BE2C (cell line): ENCODE data around the gene ADSL.

Source experiments
- DNase-seq: peaks from one replicate; pipeline ENCODE4 v3.0.0-alpha.2; 2020
- H3K27me3 ChIP-seq: fragments of 250-450 bp; sonication (Bioruptor Pico); 2 replicates; pipeline ENCODE4 v1.5.1; 2020; ENCODE audit warnings: mild to moderate bottlenecking
- H3K36me3 ChIP-seq: fragments of 250-450 bp; sonication (Bioruptor Pico); 2 replicates; pipeline ENCODE4 v1.5.1; 2020; ENCODE audit warnings: mild to moderate bottlenecking
- H3K4me1 ChIP-seq: fragments of 250-450 bp; sonication (Bioruptor Pico); 2 replicates; pipeline ENCODE4 v1.5.1; 2020
- H3K4me3 ChIP-seq: 2 replicates; pipeline ENCODE4 v1.5.1; 2011; ENCODE audit warnings: low read depth, low read length
- H3K9me3 ChIP-seq: fragments of 250-450 bp; sonication (Bioruptor Pico); 2 replicates; pipeline ENCODE4 v1.5.1; 2020
- CTCF ChIP-seq: IDR thresholded peaks from 2 replicates; pipeline ENCODE4 v1.5.1; 2012; ENCODE audit warnings: mild to moderate bottlenecking, low read depth, low read length

Gene ADSL

GRCh38 chr22:40313007-40313406 is 33.3 kb upstream of the ADSL start:
- TF ChIP-seq CTCF: no peak
- no peaks in the 10 kb centered on the region for H3K27me3 ChIP-seq
- H3K4me3 ChIP-seq: no peak overlapping the region
- H3K9me3 ChIP-seq: no peaks in the 10 kb centered on the region
- peaks cover 5% of the 10 kb centered on the region; the same call in 1 of the 2 replicates for H3K4me1 ChIP-seq
- no peak for DNase-seq
- peaks cover 90% of the 10 kb centered on the region for H3K36me3 ChIP-seq

- peaks cover 83% of the 10 kb centered on the region for H3K36me3 ChIP-seq
- no peak for TF ChIP-seq CTCF
- no peaks in the 10 kb centered on the region for H3K27me3 ChIP-seq
- peaks cover 2% of the 10 kb centered on the region; the same call in 1 of the 2 replicates for H3K4me1 ChIP-seq
- DNase-seq: no peak
- no peaks in the 10 kb centered on the region for H3K9me3 ChIP-seq
- no peak overlapping the region for H3K4me3 ChIP-seq
These were observed 32.3 kb upstream of the ADSL start for GRCh38 chr22:40314041-40314440.

- no peaks in the 10 kb centered on the region for H3K4me1 ChIP-seq
- no peaks in the 10 kb centered on the region for H3K9me3 ChIP-seq
- H3K27me3 ChIP-seq: no peaks in the 10 kb centered on the region
- TF ChIP-seq CTCF: no peak
- peaks cover 54% of the 10 kb centered on the region for H3K36me3 ChIP-seq
- DNase-seq: no peak
- H3K4me3 ChIP-seq: no peak overlapping the region
These were observed 25.6 kb upstream of the ADSL start for GRCh38 chr22:40320687-40321086.

GRCh38 chr22:40322021-40322420 is 24.3 kb upstream of the ADSL start:
- H3K36me3 ChIP-seq: peaks cover 44% of the 10 kb centered on the region
- no peaks in the 10 kb centered on the region for H3K27me3 ChIP-seq
- no peaks in the 10 kb centered on the region for H3K9me3 ChIP-seq
- TF ChIP-seq CTCF: no peak
- DNase-seq: no peak
- no peak overlapping the region for H3K4me3 ChIP-seq
- no peaks in the 10 kb centered on the region for H3K4me1 ChIP-seq

- no peaks in the 10 kb centered on the region for H3K4me1 ChIP-seq
- H3K27me3 ChIP-seq: no peaks in the 10 kb centered on the region
- H3K4me3 ChIP-seq: no peak overlapping the region
- peaks cover 35% of the 10 kb centered on the region for H3K36me3 ChIP-seq
- no peaks in the 10 kb centered on the region for H3K9me3 ChIP-seq
- DNase-seq: no peak
- no peak for TF ChIP-seq CTCF
These were observed 23.4 kb upstream of the ADSL start for GRCh38 chr22:40322818-40323447.

- DNase-seq: no peak
- no peak for TF ChIP-seq CTCF
- no peaks in the 10 kb centered on the region for H3K9me3 ChIP-seq
- no peaks in the 10 kb centered on the region for H3K27me3 ChIP-seq
- peaks cover 31% of the 10 kb centered on the region for H3K36me3 ChIP-seq
- H3K4me3 ChIP-seq: no peak overlapping the region
- no peaks in the 10 kb centered on the region for H3K4me1 ChIP-seq
These were observed 22.6 kb upstream of the ADSL start for GRCh38 chr22:40323681-40324171.
